NB4 (cell line): ENCODE data around the gene OSBPL8.

Source experiments
- DNase-seq: peaks from one replicate; pipeline ENCODE4 v3.0.0; 2010; ENCODE audit warnings: low read depth
- H3K4me3 ChIP-seq: one replicate; pipeline ENCODE4 v1.5.1; 2011; ENCODE audit warnings: mild to moderate bottlenecking, low read depth, low read length, moderate library complexity
- MYC ChIP-seq: IDR thresholded peaks from 2 replicates; pipeline ENCODE4 v1.6.1; 2011; ENCODE audit warnings: low read depth, low read length
- POLR2A ChIP-seq: IDR thresholded peaks from 2 replicates; pipeline ENCODE4 v1.6.1; 2011; ENCODE audit warnings: mild to moderate bottlenecking; ENCODE audit not compliant: insufficient read length; ENCODE audit errors: extremely low read depth
- TF ChIP-seq, protein P1 (sequence below): IDR thresholded peaks from one replicate; pipeline ENCODE4 v1.5.1; 2012; ENCODE audit warnings: low read depth, low read length
- TF ChIP-seq, protein P2 (sequence below): IDR thresholded peaks from 2 replicates; pipeline ENCODE4 v1.6.1; 2011; ENCODE audit warnings: low read depth, low read length

The OSBPL8 gene

GRCh38 chr12:76421046-76421445, 138.5 kb downstream of the OSBPL8 start:
- no peak for TF ChIP-seq MYC
- TF ChIP-seq, protein P1, sequence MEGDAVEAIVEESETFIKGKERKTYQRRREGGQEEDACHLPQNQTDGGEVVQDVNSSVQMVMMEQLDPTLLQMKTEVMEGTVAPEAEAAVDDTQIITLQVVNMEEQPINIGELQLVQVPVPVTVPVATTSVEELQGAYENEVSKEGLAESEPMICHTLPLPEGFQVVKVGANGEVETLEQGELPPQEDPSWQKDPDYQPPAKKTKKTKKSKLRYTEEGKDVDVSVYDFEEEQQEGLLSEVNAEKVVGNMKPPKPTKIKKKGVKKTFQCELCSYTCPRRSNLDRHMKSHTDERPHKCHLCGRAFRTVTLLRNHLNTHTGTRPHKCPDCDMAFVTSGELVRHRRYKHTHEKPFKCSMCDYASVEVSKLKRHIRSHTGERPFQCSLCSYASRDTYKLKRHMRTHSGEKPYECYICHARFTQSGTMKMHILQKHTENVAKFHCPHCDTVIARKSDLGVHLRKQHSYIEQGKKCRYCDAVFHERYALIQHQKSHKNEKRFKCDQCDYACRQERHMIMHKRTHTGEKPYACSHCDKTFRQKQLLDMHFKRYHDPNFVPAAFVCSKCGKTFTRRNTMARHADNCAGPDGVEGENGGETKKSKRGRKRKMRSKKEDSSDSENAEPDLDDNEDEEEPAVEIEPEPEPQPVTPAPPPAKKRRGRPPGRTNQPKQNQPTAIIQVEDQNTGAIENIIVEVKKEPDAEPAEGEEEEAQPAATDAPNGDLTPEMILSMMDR = no peak
- TF ChIP-seq, protein P2, sequence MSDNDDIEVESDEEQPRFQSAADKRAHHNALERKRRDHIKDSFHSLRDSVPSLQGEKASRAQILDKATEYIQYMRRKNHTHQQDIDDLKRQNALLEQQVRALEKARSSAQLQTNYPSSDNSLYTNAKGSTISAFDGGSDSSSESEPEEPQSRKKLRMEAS = no peak
- TF ChIP-seq POLR2A = no peak
- no peak for DNase-seq
- no peak overlapping the region for H3K4me3 ChIP-seq

DNA sequence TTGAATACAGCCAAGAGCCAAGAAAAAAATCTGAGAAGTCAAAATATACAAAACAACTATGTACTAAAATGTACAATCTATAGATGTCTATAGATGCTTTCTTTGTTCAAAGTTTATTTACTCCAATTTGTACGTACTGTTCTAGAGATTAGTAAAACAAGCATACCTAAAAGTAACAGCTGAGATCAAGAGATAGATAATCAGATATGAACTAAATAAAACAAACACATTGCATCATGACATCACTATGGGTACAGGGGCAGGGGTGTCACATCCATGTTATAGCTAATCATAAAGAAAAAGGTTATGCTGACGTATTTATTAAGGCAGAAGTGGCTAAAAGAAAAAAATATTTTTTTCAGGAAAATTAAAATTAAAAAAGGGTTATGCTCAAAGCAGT, 139.3 kb downstream of the OSBPL8 start:
- DNase-seq = no peak
- TF ChIP-seq MYC = no peak
- TF ChIP-seq POLR2A = no peak
- TF ChIP-seq, protein P2 = no peak
- TF ChIP-seq, protein P1 = no peak
- H3K4me3 ChIP-seq = no peak overlapping the region

DNA sequence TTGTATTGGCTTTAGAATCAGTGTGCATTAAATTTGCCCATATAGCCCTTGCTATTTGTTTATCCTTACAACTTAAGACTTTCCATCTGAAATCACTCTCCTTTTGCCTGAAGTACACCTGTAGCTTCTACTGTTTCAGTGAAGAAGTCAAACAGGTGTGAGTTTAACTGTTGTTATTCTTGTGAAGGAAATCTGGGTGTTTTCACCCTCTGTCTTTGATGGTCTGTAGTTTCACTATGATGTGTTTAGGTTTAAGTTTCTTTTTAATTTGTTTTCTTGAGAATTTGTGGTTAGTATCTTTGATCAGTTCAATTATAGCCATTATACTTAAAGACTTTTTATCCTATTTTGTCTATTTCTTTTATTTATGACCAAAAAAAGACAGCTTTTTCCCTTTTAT, 142.5 kb downstream of the OSBPL8 start:
- DNase-seq = no peak
- no peak overlapping the region for H3K4me3 ChIP-seq
- TF ChIP-seq, protein P2 = no peak
- TF ChIP-seq, protein P1 = no peak
- TF ChIP-seq MYC = no peak
- TF ChIP-seq POLR2A = no peak

- TF ChIP-seq, protein P1 = no peak
- TF ChIP-seq POLR2A (no peak), MYC (no peak)
- TF ChIP-seq, protein P2 = no peak
- no peak overlapping the region for H3K4me3 ChIP-seq
- DNase-seq = no peak
Measured at GRCh38 chr12:76413121-76413520, 146.4 kb downstream of the OSBPL8 start.

GRCh38 chr12:76410781-76411180, 148.8 kb downstream of the OSBPL8 start:
- no peak overlapping the region for H3K4me3 ChIP-seq
- DNase-seq = no peak
- TF ChIP-seq, protein P1 = no peak
- no peak for TF ChIP-seq POLR2A
- TF ChIP-seq, protein P2 = no peak
- TF ChIP-seq MYC = no peak

DNA sequence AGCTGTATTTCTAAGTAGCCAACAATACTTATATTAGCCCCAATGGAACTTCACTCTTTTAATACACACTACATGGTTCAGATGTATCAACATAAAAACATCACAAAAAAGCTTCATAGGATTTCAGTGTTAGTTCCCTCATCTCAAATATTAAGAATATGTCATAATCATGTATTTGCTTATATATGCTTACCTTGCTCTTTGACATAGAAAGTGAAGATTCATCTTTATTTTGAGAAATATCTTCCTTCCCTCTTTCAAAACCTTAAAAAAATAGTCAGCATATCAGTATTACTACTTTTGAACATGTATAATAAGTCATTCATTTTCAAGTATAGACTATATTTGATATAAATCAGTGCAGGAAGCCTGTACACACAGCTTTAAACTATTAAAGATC, 149.2 kb downstream of the OSBPL8 start:
- no peak for DNase-seq
- no peak overlapping the region for H3K4me3 ChIP-seq
- TF ChIP-seq MYC (no peak), POLR2A (no peak)
- TF ChIP-seq, protein P2 = no peak
- TF ChIP-seq, protein P1 = no peak
